ENCODE data around the gene OSBPL3. TPM values are rescaled to one million over a fixed set of nuclear protein-coding genes. Genes with fewer than 3 reads are reported as not detected.

Gene OSBPL3
- total RNA-seq, 4 donors from 2014 or later: 8.9 to 22.6 (median 13.7) TPM

DNA sequence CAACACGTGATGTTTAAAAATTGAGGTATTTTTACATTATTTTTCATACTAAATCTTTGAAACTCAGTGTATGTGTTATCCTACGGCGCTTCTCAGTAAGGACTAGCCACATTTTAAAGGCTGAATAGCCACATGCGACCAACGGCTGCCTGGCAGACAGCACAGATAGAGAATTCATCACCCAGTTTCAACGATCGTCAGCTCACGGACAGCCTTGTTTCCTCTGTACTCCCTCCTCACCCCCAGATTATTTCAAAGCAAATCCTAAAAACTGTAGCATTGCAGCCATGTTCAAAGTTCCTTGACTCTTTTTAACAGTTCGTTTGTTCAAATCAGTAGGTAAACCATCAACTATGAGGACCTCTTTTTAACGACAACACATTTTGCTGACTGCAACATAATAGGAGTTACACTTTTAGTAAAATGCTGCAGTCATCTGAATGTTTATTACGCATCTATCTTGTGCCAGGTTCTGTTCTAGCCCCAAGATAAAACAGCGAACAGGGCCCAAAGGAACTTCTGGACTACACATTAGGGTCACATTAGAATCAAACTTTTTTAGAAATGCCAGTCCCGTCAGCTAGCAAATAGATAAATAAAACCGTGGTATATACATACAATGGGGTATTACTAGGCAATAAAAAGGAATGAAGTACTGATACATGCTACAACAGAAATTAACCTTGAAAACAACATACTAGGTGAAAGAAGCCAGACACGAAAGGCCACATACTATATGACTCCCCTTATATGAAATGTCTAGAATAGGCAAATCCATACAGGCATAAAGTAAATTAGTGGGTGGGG is 5.7 kb downstream of the OSBPL3 start:
- DNase-seq: no peak
- no peak overlapping the region for H3K4me3 ChIP-seq
- H3K27ac ChIP-seq: no peak overlapping the region
- no peaks in the 10 kb centered on the region for H3K9me3 ChIP-seq
- TF ChIP-seq, protein P1, sequence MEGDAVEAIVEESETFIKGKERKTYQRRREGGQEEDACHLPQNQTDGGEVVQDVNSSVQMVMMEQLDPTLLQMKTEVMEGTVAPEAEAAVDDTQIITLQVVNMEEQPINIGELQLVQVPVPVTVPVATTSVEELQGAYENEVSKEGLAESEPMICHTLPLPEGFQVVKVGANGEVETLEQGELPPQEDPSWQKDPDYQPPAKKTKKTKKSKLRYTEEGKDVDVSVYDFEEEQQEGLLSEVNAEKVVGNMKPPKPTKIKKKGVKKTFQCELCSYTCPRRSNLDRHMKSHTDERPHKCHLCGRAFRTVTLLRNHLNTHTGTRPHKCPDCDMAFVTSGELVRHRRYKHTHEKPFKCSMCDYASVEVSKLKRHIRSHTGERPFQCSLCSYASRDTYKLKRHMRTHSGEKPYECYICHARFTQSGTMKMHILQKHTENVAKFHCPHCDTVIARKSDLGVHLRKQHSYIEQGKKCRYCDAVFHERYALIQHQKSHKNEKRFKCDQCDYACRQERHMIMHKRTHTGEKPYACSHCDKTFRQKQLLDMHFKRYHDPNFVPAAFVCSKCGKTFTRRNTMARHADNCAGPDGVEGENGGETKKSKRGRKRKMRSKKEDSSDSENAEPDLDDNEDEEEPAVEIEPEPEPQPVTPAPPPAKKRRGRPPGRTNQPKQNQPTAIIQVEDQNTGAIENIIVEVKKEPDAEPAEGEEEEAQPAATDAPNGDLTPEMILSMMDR (IDR thresholded peaks at IDR 0.05): no peak
- TF ChIP-seq POLR2A (IDR thresholded peaks at IDR 0.05): no peak
- 86% methylated on average over 15 of the region's 15 CpGs for WGBS, 2 donors
- intact Hi-C loops (cut with DNase I): no loop called here
- H3K36me3 ChIP-seq: no peaks in the 10 kb centered on the region
- no peaks in the 10 kb centered on the region for H3K27me3 ChIP-seq
- peaks cover 9 to 55% (median 26%) of the 10 kb centered on the region in 3 donors for H3K4me1 ChIP-seq

DNA sequence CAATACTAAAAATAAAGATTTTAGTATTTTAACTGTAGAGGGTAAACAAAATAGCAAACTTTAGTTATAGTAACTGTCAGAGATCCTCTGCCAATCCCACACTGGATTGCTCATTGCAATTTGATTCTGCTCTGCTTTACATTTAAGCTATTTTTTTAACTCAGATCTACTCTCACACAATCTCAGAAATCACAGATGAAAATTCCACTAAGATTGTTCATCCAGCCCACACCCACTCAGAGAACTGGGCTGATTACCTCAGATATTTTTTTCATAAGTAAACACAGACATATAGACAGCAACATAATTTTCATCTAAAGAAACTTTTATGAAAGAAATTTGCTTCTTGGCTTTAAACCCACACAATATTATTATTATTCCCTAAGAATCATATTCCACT is 7.0 kb downstream of the OSBPL3 start:
- intact Hi-C loops (cut with DNase I): no loop called here
- Histone ChIP-seq H3K4me1 (peaks cover 4 to 47% (median 19%) of the 10 kb centered on the region in 3 donors), H3K9me3 (no peaks in the 10 kb centered on the region), H3K27me3 (no peaks in the 10 kb centered on the region), H3K27ac (no peak overlapping the region), H3K4me3 (no peak overlapping the region), H3K36me3 (no peaks in the 10 kb centered on the region)
- TF ChIP-seq, protein P1 (IDR thresholded peaks at IDR 0.05): no peak
- no peak for TF ChIP-seq POLR2A (IDR thresholded peaks at IDR 0.05)
- no peak for DNase-seq

DNA sequence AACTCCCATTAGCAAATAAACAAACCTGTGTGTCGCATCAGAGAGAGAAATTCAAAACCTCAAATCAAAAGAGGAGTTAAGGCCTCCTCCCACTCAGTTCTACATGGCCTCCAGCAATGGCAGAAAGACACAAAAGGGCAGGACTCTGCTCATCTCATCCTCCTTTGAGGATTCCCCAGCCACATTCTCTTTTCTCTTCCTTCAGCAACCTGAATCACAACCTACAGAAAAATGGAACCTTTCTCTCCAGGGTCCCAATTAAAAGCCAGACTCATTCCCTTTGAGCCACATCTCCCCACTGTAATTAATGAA is 7.9 kb downstream of the OSBPL3 start:
- Histone ChIP-seq H3K4me1 (peaks cover 4 to 53% (median 21%) of the 10 kb centered on the region in 3 donors), H3K27me3 (no peaks in the 10 kb centered on the region), H3K9me3 (no peaks in the 10 kb centered on the region), H3K36me3 (no peaks in the 10 kb centered on the region), H3K4me3 (no peak overlapping the region), H3K27ac (peak overlapping the region in 1 of 4 donors; percentile 80)
- intact Hi-C loops (cut with DNase I): no loop called here
- DNase-seq: no peak
- TF ChIP-seq, protein P1 (IDR thresholded peaks at IDR 0.05): no peak
- no peak for TF ChIP-seq POLR2A (IDR thresholded peaks at IDR 0.05)
- WGBS, 2 donors: 36 to 50% methylated on average over 1 of the region's 1 CpG

DNA sequence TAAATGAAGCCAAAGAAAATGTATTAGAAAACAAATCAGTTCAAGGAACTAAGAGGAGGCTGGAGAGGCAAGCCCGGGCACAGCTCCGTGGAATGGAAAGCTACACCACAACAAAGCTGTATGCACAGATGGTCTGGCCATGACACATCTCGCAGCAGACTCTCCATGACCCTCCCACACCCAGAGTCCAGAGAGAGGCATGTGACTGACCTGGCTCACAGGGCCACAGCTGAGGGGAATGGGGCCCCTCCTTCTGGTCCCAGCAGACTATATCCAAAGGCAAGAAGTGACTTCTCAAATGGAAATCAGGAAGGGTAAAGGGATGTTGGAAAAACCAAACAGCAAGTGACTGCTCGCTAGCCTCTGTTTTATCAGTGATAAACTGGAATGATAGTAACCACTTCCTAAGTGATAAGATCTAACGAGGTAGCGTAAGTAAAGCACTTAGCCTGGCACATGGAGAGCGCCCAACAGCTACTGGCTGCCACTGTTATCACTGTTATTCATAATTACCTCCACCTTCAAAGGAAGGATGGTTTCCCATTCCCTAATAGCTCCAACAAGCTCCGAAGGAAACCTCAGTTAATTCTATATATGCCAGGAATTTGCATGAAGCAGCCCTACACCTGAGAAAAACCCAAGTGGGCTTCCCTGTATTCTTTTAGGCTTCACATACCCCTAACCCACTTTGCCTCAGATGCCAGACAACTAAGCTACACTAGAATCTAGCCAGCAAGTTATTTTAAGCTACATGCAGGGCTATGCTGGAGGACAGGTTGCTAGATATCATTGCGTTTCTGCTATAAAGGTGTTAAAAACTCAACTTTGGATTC is 8.4 kb downstream of the OSBPL3 start:
- TF ChIP-seq, protein P1 (IDR thresholded peaks at IDR 0.05): no peak
- TF ChIP-seq POLR2A (IDR thresholded peaks at IDR 0.05): no peak

DNA sequence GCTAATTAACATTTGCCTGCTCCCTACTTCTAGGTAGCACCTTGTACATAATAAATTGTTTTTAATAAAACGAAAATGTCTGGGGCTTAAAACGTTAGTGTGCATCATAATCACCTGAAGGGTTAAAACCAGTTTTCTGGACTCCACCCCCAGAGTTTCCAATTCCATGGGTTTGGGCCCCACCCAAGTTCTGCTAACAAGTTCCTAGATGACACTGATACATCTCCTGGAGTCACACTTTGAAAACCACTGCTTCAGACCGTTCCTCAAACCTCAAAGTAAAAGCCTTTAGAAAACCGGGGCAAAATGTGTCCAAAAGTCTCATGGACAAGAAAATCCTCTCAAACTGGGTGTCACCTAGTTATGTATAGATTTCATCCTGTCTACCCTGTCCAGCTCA is 9.3 kb downstream of the OSBPL3 start:
- H3K4me3 ChIP-seq: no peak overlapping the region
- peak overlapping the region; percentile 33 to 81 (median 77) for H3K27ac ChIP-seq
- H3K4me1 ChIP-seq: peaks cover 7 to 63% (median 36%) of the 10 kb centered on the region in 3 donors
- H3K27me3 ChIP-seq: no peaks in the 10 kb centered on the region
- WGBS, 2 donors: 57 to 58% methylated on average over 3 to 4 of the region's 4 CpGs
- H3K36me3 ChIP-seq: no peaks in the 10 kb centered on the region
- DNase-seq: no peak
- TF ChIP-seq POLR2A (IDR thresholded peaks at IDR 0.05): no peak
- TF ChIP-seq, protein P1 (IDR thresholded peaks at IDR 0.05): no peak
- intact Hi-C loops (cut with DNase I): no loop called here
- no peaks in the 10 kb centered on the region for H3K9me3 ChIP-seq

More for the DNA sequence above, 8.4 kb downstream of the OSBPL3 start:
- DNase-seq: no peak
- Histone ChIP-seq H3K27me3 (no peaks in the 10 kb centered on the region), H3K4me1 (peaks cover 4 to 59% (median 27%) of the 10 kb centered on the region in 3 donors), H3K9me3 (no peaks in the 10 kb centered on the region), H3K36me3 (no peaks in the 10 kb centered on the region), H3K27ac (peak overlapping the region; percentile 33 to 81 (median 77)), H3K4me3 (peak overlapping the region in 1 of 4 donors; percentile 0)
- WGBS, 2 donors: 56 to 68% methylated on average over 9 of the region's 9 CpGs
- intact Hi-C loops (cut with DNase I): no loop called here

Data from esophagus squamous epithelium (tissue), 5 donors.